Measurements from ENCODE around the gene DDRGK1.

The DDRGK1 gene

GRCh38 chr20:3180319-3180718, 24.2 kb downstream of the DDRGK1 start:
- DNase-seq, result no peak

DNA sequence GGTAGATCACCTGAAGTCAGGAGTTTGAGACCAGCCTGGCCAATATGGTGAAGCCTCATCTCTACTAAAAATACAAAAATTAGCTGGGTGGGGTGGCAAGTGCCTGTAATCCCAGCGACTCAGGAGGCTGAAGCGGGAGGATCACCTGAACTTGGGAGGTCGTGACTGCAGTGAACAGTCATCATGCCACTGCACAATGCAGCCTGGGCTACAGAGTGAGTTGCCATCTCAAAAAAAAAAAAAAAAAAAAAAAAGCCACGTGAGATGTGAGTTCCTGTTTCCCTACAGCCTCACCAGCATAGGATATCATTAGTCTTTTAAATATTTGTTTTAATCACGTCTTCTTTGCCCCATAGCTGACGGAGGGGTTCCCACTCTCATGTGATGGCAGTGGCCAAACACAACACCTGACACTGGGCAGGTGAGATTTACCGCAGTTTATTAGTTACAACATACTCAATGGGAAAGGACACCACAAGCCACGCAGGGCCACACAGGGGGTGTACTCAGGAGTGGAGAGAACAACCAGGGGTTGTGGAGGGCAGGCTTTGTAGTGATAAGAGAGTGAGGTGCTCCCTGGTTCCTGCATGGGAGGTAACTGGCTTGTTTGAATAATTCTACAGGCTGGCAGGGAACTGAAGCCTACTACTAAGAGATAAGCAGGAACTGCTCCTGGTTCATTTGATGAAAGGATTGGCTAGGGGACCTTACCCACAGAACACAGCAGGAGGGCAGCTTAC, 26.6 kb downstream of the DDRGK1 start:
- DNase-seq, result no peak

DNA sequence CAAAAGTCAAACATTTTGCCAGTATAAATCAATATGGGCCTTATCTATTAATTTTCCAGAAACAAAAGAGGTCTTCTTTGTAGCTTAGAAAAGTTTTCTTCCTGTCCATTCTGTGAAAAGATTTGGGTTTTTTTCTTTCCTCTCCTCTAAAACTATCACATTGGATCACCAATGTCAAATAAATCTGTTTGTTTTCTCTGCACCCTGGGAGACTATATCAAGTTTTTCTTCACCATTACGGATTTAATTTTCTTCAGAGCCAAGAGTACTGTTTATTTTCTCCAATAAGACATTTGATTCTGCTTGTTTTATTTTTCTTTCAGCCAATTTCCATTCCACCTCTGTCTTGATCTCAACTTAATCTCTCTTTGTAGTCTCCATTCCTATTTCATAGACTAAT, 29.2 kb downstream of the DDRGK1 start:
- no peak for DNase-seq

DNA sequence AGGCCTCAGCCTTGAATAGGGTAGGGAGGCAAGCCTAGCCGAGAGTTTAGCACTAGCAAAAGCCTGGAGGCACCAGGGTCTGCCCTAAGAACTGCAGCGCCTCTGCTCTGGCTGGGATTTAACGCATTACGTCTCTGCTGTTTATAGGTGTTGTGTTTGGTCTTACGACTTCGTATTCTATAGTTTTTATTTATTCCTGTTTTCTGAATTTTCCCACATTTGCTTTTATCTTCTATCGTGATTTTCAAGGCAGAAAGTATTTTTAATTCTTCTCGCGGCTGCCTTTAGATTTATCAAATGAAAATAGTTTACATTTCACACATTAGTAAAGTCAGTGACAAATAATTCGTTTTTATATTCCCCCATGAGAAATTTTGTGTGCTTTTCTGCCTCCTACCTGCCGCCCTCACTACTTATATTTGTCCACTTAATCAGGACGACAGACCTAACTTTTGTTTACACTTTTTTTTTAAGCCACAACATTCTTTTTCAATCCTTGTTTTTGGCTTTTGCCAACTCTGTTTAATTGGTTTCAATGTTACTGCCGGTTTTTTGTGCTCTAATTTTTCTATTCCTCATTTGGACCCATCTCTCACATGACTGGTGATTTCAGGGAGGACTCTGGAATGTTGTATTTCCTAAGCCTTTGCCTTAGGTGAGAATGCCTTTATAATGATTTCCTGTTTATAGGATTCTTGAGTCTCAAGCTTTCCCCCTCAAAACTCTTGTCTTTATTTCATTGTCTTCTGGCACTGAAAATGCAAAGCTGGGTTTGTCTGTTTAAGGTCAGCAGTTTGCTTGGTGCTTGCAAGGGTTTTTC, 29.8 kb downstream of the DDRGK1 start:
- peak; percentile 44 for DNase-seq

DNA sequence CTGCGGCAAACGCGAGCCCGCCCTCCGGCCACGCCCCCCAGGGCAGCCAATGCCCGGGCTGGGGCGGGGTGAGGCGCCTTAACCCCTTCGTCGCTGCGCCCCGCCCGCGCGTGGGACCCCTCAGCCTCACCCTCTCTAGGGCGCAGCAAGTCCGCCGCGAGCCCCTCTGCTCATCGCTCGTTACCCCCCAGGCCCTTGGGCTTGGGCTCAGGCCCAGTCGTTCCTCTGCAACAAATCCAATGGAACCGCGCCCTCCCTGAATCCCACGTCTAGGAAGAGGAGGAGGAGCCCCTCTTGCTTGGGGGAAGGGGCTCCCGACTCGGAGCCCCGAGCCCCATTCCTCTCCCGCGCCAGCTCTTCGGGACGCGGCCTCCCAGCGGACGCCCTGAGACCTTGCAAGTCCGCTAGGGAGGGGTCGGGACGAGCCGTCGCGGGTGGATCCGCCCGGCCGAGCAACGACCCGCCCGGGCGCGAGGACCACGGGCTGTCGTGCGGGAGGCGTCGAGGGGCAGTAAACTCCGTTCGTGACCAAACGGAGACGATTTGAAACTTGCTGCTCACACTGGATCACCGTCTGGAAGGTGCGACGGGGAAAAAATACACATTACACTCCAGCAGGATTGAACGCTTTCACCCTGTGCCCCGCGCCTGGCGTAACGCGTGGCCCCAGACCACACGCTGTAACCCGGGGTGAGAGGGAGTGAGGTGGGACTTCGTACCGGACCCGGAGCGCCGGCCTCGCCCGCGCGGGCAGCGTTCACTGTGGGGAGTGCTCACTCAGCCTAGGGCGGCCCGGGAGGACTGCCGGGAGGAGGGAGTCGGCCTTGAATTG, 30.7 kb downstream of the DDRGK1 start:
- peak; percentile 90 for DNase-seq

DNA sequence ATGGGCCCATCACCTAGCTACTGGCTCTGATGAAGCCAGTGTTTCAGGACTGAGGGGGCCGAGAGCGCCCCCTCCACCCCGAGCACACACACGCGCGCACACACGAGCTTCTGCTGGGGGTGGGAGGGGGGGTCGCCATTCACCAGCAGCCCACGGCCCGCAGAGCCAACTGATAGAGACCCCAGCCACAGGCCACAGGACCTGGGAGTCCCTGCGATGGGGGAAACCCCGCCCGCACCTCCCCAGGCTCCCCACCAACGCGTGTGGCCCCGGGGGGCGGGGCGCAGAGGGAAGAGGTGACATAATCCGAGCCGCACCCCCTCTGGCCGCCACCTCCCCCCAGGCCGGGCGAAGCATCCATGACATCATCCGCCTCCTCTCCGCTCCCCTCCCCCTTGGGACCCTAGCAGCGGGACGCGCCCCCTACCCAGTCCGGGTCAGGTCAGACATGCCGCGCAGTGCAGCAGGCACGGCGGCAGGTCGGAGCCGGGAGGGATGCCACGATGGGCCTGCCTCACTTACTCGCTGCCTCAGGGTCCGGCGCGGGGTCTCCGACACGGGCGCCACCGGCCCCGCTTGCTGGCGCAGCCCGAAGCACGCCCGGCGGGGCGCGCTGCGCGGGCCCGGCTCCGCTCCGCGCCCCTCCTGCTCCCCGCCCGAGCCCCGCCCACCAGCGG, 31.4 kb downstream of the DDRGK1 start, which contains the start of gene LZTS3:
TSS of gene LZTS3 (minus strand) at position 617 of the 677 bp plus-strand sequence. CDS start 6,386 bp downstream, outside the sequence.
- DNase-seq, result peak; percentile 36

DNA sequence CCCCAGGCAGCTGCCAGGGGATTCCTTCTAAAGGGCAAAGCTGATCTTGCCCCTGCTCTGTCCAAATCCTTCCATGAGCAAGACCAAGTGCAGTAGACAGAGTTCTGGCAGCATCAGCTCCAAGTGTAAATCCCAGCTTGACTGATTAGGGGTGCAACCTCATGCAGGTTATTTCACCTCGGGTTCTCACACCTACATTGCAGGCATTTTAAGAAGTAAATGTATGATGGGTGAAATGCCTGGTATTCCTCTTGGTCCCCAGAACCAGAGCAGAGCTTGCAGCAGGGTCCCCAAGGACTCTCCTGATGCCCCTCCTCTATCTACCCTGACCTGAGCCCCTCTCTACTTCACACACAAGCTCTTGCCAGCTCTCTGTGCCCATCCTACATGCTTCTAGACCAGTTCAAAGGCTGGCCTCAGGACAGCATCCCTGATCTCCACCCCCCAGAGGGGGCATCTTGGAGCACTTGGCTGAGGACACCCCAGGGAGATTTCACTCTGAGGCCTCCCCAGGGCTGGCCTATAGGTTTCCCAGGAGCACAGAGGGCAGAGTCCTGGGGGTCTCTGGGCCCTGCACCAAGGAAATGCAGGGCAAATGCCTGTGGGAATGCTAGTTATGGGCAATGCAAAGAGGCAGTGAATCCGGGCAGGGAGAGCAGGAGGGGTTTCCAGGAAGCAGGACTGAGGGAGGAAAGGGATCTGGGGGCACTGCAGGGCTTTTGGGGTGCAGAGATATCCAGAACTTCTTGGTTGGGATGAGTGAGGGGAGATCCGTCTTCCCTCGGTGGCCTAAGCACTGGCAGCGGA, 32.2 kb downstream of the DDRGK1 start:
- DNase-seq, result no peak

GRCh38 chr20:3171391-3172125, 32.9 kb downstream of the DDRGK1 start:
- no peak for DNase-seq

GRCh38 chr20:3168829-3169590, 35.5 kb downstream of the DDRGK1 start:
- DNase-seq, result no peak

DNA sequence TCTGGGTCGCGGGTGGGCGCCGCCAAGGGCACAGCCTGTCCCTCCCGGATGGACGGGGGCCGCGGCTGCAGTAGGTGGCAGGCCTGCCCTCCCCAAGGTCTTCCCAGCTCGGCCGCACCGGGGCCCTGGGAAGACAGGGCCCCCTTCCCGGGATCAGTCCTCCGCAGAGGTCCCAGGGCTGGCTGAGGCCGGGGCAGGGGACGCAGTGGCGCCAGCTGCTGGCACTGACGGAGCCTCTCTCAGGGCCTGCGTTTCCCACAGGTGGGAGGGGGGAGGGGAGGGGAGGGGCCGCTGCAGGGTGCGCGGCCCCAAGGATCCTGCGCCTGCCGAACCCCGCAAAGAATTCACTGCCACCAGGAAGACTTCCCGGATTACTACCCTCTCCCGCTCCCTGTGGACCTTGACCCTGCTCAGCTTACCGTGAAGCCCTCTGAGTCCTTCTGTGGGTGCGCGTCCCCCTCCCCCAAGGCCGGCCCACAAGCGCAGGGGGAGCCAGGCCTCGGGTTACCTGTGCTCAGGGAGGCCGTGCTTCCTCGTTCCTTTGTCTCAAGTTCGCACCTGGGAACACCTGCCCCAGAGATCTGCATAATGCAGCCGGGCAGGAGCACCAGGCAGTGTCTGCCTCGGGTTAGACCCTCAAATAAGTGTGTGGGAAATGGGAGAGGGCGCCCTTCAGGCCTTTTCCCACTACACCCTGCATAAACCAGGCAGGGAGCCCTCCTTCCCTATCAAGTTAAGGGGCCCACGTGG, 36.2 kb downstream of the DDRGK1 start:
- no peak for DNase-seq

GRCh38 chr20:3167738-3168078, 36.8 kb downstream of the DDRGK1 start:
- DNase-seq, result no peak

DNA sequence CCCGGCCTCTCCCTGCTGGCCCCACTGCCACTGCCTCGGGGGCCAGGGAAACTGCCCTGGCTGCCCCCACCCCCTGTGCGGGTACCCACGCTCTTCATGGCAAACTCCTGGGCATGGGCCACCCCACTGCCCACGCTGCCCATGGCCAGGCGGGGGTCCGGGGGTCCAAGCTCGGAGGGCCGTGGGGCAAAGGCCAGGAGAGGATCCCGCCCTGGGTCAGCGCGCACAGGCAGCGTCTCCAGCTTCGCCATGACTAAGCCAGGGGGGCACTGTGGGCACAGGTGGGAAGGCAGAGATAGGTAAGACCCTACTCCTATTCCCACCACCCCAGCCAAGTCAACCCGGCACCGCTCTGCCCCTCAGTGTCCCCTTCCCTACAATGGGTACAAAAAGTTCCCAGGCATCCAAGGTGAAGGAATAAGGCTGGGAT, 37.6 kb downstream of the DDRGK1 start:
- DNase-seq, result no peak

DNA sequence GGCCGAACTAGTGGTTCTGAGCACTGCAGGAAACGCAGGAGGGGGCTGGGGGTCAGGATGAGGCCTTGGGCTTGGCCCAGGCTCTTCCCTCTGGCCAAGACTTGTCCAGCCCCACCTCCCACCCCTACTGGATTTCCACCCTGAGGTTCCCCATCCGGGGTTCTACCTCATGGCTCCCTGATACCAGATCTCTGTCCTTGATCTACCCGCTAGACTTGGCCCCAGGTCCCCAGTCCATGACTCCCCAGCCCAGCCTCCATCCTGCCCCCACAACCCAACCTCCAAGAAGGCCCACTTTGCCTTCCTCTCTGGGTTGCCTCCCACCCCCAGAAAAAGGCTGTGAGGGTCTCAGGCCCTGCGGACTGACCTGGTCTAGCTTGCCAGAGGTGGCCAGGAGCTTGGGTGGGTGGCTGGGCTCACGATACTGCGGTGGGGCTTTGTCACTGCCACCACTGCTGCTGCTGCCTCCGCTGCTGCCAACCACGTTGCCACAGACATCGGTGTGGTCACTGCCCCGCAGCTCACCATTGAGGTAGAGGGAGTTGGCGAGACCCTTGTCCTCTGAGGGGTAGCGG, 38.1 kb downstream of the DDRGK1 start:
- no peak for DNase-seq

DNA sequence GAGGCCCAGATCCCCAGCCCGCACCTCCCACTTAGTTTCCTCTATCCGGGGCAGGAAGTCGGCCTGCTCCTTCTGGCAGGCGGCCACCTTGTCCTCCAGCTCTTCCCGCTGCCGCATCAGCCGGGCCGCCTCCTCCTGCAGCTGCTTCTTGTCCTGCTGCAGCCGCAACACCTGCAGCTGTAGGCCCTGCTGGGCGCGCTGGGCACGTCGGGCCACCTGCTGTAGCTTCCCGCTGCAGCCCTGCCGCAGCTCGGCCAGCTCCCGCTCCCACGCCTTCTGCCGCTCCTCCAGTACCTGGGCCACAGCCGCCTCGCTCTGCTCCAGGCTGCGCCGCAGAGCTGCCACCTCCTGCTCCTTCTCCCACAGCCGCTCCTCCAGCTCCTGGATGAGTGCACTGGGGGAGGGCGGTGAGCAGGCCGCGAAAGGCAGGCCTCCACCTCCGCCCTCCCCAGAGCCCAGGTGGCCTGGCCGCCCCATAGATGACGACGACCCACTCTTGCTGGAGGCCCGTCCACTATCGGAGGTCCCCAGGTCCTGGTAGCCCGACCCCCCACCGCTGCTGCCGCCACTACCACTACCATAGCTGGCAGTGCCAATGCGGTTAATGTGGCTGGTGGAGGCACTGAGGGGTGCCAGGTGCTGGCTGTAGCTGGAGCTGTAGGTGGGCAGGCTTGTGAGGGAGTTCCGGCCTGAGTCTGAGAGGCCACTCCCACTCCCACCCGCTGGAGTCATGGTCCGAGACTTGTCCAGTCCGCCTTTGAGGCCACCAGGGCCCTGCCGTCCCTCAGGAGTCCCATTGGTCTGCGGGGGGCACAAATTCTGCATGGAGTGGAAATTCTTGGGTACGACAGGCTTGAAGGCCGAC, 38.8 kb downstream of the DDRGK1 start:
- no peak for DNase-seq

GRCh38 chr20:3164763-3165410, 39.6 kb downstream of the DDRGK1 start:
- no peak for DNase-seq

DNA sequence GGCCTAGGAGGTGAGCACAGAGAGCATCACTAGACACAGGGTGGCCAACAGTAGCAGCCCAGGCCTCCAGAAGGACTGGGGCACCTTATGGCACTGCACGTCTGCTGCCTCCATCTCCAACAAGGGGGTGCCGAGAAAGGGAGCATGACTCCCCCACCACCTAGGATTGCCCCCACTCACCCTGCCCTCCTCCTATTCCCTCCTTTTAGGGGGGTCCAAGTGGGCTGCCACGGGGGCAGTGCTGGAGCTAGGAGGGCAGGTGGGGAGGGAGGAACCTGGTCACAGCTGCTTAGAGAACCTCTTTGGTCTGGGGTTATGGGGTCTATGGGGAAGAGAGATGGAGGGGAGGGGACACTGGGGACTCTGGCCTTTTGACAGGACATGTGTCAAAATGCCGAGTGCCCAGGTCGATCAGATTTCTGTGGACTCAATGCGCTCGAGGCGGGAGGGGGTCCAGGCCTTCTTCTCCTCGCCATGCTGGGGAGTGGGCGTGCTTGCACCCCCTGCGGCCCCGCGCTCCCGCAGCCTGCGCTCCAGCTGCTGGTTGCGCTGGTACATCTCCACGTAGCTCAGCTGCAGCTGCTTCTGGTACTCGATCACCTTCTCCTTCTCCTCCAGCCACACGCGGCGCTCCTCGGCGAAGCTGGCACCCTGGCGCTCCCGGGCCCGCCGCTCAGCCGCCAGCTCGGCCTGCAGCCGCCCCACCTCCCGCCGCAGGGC, 40.3 kb downstream of the DDRGK1 start:
- DNase-seq, result no peak

All from midbrain (tissue), 1 donor.